ENCODE measurements around the gene TUSC2. TPM values are rescaled to one million over a fixed set of nuclear protein-coding genes. Genes with fewer than 3 reads are reported as not detected.

TUSC2 gene
- total RNA-seq, 1 experiment from 2014 or later: 15.2 TPM

- H3K27me3 ChIP-seq (replicated peaks; ENCODE audit: insufficient read depth, low read depth, low read length, poor library complexity): no peaks in the 10 kb centered on the region
These were observed 5.5 kb downstream of the TUSC2 start, which contains the start of gene HYAL2 for GRCh38 chr3:50322386-50323091. TSS of gene HYAL2 (minus strand) at chr3:50322745. CDS start at chr3:50320489, 2,256 bp downstream.

DNA sequence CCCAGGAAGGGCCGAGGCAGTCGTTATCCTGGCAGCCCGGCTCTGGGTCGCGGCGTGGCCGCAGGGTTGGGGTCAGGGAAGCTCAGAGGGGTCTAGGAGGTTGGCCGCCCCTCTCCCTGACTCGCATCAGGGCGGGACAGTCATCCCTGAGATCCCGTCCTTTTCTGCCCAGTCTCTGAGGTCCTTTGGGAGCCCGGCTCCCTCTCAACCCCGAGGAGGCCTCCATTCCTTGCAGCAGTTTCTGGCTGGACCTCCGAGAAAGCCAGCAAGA is 6.0 kb downstream of the TUSC2 start:
- no peaks in the 10 kb centered on the region for H3K36me3 ChIP-seq (ENCODE audit: insufficient read depth, low read length, poor library complexity, severe bottlenecking)
- no TSS peak for BruUV-seq (replicated peaks)
- intact Hi-C loops (cut with micrococcal nuclease; ENCODE audit: unreplicated experiment): no loop called here
- H3K27me3 ChIP-seq (replicated peaks; ENCODE audit: insufficient read depth, low read depth, low read length, poor library complexity): no peaks in the 10 kb centered on the region
- ChIA-PET CTCF (no interaction called here), POLR2A (ENCODE audit: low non-redundant PET) (no interaction called here)
- peak overlapping the region; percentile 99 for H3K27ac ChIP-seq (ENCODE audit: low read depth, low read length, poor library complexity, severe bottlenecking)
- no peak for DNase-seq (ENCODE audit: low spot score)
- H3K4me1 ChIP-seq (ENCODE audit: insufficient read depth, low read length, poor library complexity, severe bottlenecking): peaks cover 3% of the 10 kb centered on the region
- H3K4me3 ChIP-seq (ENCODE audit: low read depth, low read length, poor library complexity, severe bottlenecking): peak overlapping the region; percentile 73
- no peaks in the 10 kb centered on the region for H3K9me3 ChIP-seq (ENCODE audit: low read depth, low read length, poor library complexity, severe bottlenecking)
- TF ChIP-seq, protein P1, sequence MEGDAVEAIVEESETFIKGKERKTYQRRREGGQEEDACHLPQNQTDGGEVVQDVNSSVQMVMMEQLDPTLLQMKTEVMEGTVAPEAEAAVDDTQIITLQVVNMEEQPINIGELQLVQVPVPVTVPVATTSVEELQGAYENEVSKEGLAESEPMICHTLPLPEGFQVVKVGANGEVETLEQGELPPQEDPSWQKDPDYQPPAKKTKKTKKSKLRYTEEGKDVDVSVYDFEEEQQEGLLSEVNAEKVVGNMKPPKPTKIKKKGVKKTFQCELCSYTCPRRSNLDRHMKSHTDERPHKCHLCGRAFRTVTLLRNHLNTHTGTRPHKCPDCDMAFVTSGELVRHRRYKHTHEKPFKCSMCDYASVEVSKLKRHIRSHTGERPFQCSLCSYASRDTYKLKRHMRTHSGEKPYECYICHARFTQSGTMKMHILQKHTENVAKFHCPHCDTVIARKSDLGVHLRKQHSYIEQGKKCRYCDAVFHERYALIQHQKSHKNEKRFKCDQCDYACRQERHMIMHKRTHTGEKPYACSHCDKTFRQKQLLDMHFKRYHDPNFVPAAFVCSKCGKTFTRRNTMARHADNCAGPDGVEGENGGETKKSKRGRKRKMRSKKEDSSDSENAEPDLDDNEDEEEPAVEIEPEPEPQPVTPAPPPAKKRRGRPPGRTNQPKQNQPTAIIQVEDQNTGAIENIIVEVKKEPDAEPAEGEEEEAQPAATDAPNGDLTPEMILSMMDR (conservative IDR thresholded peaks at IDR 0.05; ENCODE audit: low read depth, low read length): no peak
- no peak for TF ChIP-seq EZH2 (IDR thresholded peaks at IDR 0.05; ENCODE audit: borderline replicate concordance, low read depth, low read length, poor library complexity, severe bottlenecking)

More at GRCh38 chr3:50322386-50323091, 5.5 kb downstream of the TUSC2 start, which contains the start of gene HYAL2:
- peaks cover 3% of the 10 kb centered on the region for H3K4me1 ChIP-seq (ENCODE audit: insufficient read depth, low read length, poor library complexity, severe bottlenecking)
- TF ChIP-seq EZH2 (IDR thresholded peaks at IDR 0.05; ENCODE audit: borderline replicate concordance, low read depth, low read length, poor library complexity, severe bottlenecking): no peak
- TF ChIP-seq, protein P1 (conservative IDR thresholded peaks at IDR 0.05; ENCODE audit: low read depth, low read length): no peak
- H3K9me3 ChIP-seq (ENCODE audit: low read depth, low read length, poor library complexity, severe bottlenecking): no peaks in the 10 kb centered on the region
- peak within 1 kb of the TSS; percentile 73 for H3K4me3 ChIP-seq (ENCODE audit: low read depth, low read length, poor library complexity, severe bottlenecking)
- POLR2A ChIA-PET (ENCODE audit: low non-redundant PET): no interaction called here
- no peaks in the 10 kb centered on the region for H3K36me3 ChIP-seq (ENCODE audit: insufficient read depth, low read length, poor library complexity, severe bottlenecking)
- BruUV-seq (replicated peaks): no TSS peak
- H3K27ac ChIP-seq (ENCODE audit: low read depth, low read length, poor library complexity, severe bottlenecking): peak within 1 kb of the TSS; percentile 99
- CTCF ChIA-PET: no interaction called here
- no peak for DNase-seq (ENCODE audit: low spot score)
- intact Hi-C loops (cut with micrococcal nuclease; ENCODE audit: unreplicated experiment): no loop called here

GRCh38 chr3:50321336-50322114 is 6.5 kb downstream of the TUSC2 start:
- ChIA-PET POLR2A (ENCODE audit: low non-redundant PET) (no interaction called here), CTCF (interaction anchor here (0.6 kb wide), 3 partner anchors 15 to 83 kb away, joined by 6 to 9 read pairs (median 6); no protein-coding TSS in a partner anchor)
- peak overlapping the region; percentile 99 for H3K27ac ChIP-seq (ENCODE audit: low read depth, low read length, poor library complexity, severe bottlenecking)
- no peaks in the 10 kb centered on the region for H3K27me3 ChIP-seq (replicated peaks; ENCODE audit: insufficient read depth, low read depth, low read length, poor library complexity)
- intact Hi-C loops (cut with micrococcal nuclease; ENCODE audit: unreplicated experiment): no loop called here
- no TSS peak for BruUV-seq (replicated peaks)
- H3K4me1 ChIP-seq (ENCODE audit: insufficient read depth, low read length, poor library complexity, severe bottlenecking): peaks cover 3% of the 10 kb centered on the region
- H3K36me3 ChIP-seq (ENCODE audit: insufficient read depth, low read length, poor library complexity, severe bottlenecking): no peaks in the 10 kb centered on the region
- no peaks in the 10 kb centered on the region for H3K9me3 ChIP-seq (ENCODE audit: low read depth, low read length, poor library complexity, severe bottlenecking)
- peak overlapping the region; percentile 73 for H3K4me3 ChIP-seq (ENCODE audit: low read depth, low read length, poor library complexity, severe bottlenecking)
- DNase-seq (ENCODE audit: low spot score): peak; percentile 86
- TF ChIP-seq, protein P1 (conservative IDR thresholded peaks at IDR 0.05; ENCODE audit: low read depth, low read length): peak; percentile 47
- no peak for TF ChIP-seq EZH2 (IDR thresholded peaks at IDR 0.05; ENCODE audit: borderline replicate concordance, low read depth, low read length, poor library complexity, severe bottlenecking)
